HG03354 (cell line): ENCODE results near the gene DNAH3.
"Not testable (repeated sequence)": the region's sequence is repeated elsewhere in the genome, so short reads cannot be mapped to it uniquely, and the experiment has no call there.

Source experiments
- ATAC-seq: cut with Tn5 transposase; IDR thresholded peaks from one replicate; pipeline ENCODE4 v1.9.1; 2021; ENCODE audit warnings: mild to moderate bottlenecking; ENCODE audit not compliant: unreplicated experiment, poor library complexity, severe bottlenecking

DNAH3 gene

DNA sequence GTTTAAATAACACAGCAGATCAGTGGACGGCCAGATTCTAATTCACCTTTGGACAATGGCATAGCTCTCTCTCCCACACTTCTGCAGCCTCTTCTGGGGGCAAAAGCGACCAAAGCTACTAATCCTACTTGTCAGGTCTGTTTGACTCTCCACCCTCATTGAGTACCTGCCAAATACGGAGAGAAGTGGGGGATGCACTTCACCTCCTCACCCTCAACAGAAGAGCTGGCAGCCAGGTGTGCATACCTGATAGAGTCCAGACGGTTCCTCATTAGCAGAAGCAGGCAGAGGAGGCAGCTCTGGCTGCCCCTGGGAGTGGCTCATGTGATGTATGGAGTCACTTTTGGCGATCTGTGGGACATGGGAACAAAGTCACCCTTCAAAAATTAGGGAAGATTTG is 4.9 kb downstream of the DNAH3 start:
- no peak for ATAC-seq

DNA sequence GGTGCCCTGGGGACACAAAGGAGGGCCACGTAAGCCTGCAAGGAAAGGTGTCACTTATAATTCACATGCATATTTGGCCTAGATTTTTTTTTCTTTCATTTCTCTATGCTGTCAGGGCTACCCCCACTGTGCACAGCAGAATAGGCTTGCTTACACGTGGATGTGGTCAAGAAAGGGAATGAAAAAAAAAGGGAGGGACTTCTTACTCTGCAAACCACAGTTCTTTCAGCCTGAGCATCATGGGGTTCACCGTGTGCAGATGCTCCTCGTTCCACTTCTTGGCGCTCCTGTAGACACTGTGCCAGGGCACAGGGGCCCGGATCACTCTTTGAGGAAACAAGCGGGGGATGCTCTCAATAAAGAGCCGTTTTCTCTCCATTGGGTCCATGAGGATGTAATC is 16.6 kb downstream of the DNAH3 start:
- ATAC-seq = no peak

- no peak for ATAC-seq
These were observed 19.8 kb downstream of the DNAH3 start for GRCh38 chr16:21130811-21131210.

DNA sequence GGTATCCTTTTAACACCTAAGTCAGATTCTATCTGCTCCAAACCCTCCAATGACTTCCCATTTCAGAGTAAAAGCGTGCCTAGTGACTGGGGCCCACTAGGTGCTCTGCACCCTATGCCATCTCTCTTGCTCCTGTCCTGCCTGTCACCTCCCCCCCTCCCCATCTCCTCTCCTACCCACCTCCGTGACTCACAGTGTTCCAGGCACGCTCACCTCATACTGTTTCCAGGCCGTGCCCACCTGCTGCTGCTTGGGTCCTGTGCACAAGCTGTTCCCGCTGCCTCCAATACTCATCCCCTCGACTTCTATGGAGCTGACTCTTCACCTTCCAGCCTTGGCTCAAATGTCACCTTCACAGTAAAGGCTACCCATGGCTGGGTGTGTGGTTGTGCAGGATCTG is 21.7 kb downstream of the DNAH3 start:
- ATAC-seq = no peak

DNA sequence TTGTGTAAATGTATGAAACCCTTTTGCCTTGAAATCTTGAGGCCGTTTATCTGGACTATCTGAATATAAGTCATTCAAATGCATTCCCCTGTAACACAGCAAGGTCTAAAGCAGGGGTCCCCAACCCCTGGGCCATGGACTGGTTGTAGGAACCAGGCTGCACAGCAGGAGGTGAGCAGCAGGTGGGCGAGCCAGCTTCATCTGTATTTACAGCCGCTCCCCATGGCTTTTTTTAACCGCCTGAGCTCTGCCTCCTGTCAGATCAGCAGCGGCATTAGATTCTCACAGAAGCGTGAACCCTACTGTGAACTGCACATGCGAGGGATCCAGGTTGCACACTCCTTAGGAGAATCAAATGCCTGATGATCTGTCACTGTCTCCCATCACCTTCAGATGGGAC is 24.1 kb downstream of the DNAH3 start:
- no peak for ATAC-seq

DNA sequence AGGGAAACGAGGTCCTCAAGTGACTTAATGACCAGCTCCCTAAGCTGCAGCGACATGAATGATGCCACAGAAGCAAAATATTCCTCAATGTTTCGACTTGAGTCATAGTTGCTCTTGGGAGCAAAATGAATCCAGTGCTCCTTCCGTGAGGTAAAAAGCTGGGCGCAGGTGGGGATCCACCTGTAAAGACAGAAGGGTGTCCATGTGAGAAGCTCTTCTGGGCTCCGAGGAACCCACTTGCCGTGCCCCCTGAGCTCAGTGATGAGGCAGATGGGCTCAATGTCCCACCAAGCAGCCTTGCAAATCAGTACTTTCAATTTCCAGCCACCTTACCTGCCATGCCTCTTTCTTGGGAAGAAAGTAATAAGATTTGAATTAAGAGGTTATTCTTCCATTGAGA is 25.5 kb downstream of the DNAH3 start:
- no peak for ATAC-seq

DNA sequence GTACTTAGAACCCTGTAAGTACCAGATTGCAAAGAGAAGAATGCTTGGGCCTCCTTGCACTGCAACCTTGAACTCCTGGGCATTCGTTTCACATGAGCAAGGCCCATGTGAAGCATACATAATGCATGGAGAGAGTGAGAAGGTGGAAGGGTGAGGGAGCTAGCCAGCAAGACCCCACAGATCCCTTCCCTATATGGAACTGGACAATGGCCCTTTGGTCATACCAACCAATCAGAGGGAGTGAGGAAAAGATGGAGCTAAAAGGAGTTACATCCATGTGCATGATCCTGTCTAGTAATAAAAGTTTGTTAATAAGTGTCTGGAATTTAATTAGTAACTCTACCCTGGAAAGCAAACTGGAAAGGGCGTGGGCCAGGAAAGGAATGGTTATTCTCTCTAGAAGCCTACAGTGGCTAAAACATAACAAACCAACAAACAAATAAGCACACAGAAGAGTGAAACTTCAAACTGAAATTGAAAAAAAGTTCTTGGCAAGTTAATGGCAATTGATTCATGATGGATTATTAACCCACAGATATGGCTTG is 29.6 kb downstream of the DNAH3 start:
- no peak for ATAC-seq

DNA sequence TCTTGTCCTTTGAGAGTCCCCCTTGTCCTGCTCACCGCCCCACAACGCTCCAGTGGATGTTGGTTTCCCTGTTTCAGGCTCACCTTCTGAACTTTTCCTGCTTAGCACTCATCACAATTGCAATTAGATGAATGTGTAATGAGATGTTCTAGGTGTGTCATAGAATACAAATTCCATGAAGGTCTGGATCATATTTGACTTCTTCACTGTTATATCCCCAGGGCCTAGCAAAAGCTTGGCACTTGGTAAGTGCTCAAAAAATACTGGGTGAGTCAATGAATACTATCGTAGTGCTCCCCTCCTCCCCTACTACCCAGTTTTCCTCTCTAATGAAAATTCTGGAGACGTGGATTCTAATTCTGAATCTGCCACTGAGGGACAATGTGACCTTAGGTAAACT is 33.1 kb downstream of the DNAH3 start:
- ATAC-seq = no peak

- ATAC-seq = no peak
These were observed 34.4 kb downstream of the DNAH3 start for GRCh38 chr16:21116148-21116693.

- not testable (repeated sequence) for ATAC-seq
These were observed 35.1 kb downstream of the DNAH3 start for GRCh38 chr16:21115551-21115950.

GRCh38 chr16:21103941-21104860 is 46.4 kb downstream of the DNAH3 start:
- no peak for ATAC-seq

DNA sequence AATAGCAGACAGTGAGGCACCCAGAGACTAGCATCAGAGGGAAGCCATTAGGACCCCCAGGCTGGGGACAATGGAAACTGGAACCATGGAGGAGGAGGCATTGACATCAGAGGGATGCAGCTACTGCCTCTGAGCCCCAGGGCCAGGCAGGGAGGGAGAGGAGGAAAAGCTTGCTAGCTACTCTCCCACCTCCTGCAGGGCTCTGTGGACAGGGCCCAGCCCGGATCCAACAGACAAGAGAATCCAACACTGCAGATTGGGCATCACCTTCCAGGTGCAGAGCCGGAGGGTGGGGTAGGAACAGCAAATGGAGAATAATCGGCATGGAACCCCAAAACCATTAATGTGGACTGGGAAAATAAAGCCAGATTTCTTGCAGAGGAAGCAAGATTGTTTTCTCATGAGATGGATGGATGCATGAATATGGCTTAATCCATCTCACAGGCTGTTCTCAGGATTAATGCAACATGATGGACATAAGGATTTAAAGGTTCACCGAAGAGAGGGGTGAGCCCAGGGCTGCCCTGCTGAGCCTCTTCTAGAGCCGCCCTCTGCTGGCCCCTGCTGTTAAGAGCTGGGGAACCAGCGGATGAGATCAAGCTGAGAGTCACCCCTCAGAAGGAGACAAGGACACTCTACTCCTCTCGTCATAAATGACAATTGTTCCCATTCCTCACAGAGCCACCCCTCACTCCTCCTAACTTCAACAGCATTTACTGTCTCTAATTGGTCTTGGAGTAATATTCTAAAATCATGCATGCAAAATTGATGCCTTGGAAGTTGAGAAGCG is 48.8 kb downstream of the DNAH3 start:
- no peak for ATAC-seq

DNA sequence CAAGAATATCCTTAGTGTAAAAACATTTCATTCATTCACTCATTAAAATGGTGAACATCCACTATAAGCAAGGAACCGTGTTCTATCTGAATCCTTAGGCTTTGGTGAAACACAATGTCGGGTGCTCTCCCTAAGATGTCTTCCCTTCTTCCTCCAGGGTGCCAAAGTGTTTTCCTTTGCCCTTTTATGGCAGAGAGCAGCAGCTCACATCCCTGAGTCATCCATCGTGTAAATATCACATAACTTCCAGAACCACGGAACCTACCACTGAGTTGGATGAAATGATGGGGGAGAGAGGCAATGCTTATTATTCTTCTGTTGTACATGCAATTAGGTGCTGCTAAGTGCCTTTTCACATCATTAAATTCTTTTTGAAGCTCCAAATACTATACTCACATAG is 50.2 kb downstream of the DNAH3 start:
- ATAC-seq = no peak

- ATAC-seq = no peak
These were observed 53.5 kb downstream of the DNAH3 start for GRCh38 chr16:21097151-21097550.

GRCh38 chr16:21094719-21095118 is 55.9 kb downstream of the DNAH3 start:
- ATAC-seq = not testable (repeated sequence)

DNA sequence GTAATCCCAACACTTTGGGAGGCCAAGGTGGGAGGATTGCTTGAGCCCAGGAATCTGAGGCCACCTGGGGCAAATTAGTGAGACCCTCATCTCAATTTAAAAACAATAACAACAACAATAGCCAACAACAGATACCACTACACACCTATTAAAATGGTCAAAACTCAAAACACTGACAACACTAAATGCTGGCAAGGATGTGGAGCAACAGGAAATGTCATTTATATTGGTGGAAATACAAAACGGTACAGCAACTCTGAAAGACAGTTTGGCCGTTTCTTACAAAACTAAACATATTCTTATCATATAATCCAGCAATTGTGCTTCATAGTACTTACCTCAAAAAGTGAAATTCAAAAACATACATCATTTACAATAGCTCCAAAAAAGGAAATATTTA is 57.7 kb downstream of the DNAH3 start:
- ATAC-seq = no peak

GRCh38 chr16:21088646-21089538 is 61.8 kb downstream of the DNAH3 start:
- no peak for ATAC-seq

DNA sequence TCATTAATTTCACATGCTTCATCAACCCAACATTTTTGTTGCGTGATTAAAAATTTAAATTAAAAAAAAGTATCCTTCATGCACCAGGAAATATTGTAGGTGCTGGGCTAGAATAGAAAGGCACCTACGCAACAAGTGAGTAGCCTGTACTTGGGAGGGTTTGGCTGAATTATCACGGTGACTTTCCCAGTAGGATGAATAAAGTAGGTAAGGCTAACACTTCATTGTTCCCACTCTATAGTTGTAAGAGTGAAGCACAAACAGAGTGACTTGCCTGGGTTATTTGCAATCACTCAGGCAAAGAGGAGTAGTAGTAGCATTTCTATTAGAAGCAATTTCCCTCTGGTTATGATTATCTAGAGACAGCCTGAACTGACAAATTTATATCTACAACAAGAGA is 62.5 kb downstream of the DNAH3 start:
- no peak for ATAC-seq

DNA sequence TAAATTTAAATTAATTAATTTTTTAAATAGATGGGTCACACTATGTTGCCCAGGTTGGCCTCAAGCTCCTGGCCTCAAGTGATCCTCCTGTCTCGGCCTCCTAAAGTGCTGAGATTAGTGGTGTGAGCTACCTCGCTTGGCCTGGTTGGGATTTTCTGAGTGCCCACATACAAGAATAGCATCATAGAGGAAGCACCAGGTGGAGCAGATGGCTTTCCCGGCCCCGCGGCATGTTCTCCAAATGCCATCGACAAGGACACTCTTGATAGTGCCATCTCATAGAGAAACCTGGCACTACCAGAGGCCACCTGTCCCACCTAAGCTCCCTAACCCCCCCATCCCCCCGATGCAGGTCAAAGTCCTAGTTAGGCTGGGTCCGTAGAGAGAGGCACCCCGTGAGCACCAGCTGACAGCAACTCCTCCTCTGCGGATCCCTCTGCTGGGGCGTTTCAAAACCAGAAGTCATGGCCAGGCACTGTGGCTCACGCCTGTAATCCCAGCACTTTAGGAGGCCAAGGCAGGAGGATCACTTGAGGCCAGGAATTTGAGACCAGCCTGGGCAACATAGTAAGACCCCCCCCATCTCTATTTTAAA is 65.9 kb downstream of the DNAH3 start:
- ATAC-seq = no peak
